ENCODE data around the gene FAM83C. TPM values are rescaled to one million over a fixed set of nuclear protein-coding genes. Genes with fewer than 3 reads are reported as not detected.
A peak's percentile ranks its signal among the peaks of the same experiment; 100 is the strongest.

Gene FAM83C
- total RNA-seq, 1 experiment from 2014 or later = not detected

DNA sequence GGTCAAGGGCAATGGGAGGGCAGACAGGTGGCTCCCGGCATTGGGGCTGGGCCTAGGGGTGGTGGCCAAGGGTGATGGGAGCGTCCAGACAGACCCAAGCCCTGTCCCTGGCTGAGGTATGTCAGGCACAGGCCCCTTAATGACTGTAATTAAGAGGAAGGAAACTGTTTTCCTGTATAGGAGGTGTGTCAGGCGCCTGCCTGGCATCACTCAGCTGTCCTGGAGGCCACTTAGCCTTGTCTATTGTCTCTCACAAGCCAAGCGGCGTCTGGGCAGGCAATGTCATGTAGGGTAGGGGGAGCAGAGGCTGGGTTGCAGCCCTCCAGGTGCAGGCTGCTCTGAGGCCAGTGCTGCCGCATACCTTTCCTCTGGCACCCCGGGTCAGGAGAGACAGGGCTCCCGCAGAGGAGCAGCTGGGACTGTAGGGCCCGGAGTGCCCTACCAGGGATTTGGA is 3.9 kb upstream of the FAM83C start:
- ChIA-PET CTCF (interaction anchor here (1.0 to 4.6 kb wide), 4 partner anchors 11 to 200 kb away, joined by 3 to 25 read pairs (median 7); no protein-coding TSS in a partner anchor), POLR2A (no interaction called here)
- no peak for TF ChIP-seq JUN (CRISPR knock-in tag; IDR thresholded peaks at IDR 0.05)
- no peak for TF ChIP-seq NFYB (CRISPR knock-in tag; conservative IDR thresholded peaks at IDR 0.05; ENCODE audit: low read depth)
- TF ChIP-seq, protein P1, sequence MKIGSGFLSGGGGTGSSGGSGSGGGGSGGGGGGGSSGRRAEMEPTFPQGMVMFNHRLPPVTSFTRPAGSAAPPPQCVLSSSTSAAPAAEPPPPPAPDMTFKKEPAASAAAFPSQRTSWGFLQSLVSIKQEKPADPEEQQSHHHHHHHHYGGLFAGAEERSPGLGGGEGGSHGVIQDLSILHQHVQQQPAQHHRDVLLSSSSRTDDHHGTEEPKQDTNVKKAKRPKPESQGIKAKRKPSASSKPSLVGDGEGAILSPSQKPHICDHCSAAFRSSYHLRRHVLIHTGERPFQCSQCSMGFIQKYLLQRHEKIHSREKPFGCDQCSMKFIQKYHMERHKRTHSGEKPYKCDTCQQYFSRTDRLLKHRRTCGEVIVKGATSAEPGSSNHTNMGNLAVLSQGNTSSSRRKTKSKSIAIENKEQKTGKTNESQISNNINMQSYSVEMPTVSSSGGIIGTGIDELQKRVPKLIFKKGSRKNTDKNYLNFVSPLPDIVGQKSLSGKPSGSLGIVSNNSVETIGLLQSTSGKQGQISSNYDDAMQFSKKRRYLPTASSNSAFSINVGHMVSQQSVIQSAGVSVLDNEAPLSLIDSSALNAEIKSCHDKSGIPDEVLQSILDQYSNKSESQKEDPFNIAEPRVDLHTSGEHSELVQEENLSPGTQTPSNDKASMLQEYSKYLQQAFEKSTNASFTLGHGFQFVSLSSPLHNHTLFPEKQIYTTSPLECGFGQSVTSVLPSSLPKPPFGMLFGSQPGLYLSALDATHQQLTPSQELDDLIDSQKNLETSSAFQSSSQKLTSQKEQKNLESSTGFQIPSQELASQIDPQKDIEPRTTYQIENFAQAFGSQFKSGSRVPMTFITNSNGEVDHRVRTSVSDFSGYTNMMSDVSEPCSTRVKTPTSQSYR (CRISPR knock-in tag; IDR thresholded peaks at IDR 0.05) = no peak
- no peak for TF ChIP-seq NFATC4 (CRISPR knock-in tag; IDR thresholded peaks at IDR 0.05)
- TF ChIP-seq, protein P2, sequence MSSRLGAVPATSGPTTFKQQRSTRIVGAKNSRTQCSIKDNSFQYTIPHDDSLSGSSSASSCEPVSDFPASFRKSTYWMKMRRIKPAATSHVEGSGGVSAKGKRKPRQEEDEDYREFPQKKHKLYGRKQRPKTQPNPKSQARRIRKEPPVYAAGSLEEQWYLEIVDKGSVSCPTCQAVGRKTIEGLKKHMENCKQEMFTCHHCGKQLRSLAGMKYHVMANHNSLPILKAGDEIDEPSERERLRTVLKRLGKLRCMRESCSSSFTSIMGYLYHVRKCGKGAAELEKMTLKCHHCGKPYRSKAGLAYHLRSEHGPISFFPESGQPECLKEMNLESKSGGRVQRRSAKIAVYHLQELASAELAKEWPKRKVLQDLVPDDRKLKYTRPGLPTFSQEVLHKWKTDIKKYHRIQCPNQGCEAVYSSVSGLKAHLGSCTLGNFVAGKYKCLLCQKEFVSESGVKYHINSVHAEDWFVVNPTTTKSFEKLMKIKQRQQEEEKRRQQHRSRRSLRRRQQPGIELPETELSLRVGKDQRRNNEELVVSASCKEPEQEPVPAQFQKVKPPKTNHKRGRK (CRISPR knock-in tag; IDR thresholded peaks at IDR 0.05; ENCODE audit: borderline replicate concordance) = no peak
- peak; percentile 38 for ATAC-seq
- H3K36me3 Mint-ChIP-seq = no peaks in the 10 kb centered on the region
- H3K9me3 Mint-ChIP-seq = no peaks in the 10 kb centered on the region
- no peak for DNase-seq (ENCODE audit: low spot score)
- H3K27ac Mint-ChIP-seq = no peak overlapping the region
- H3K4me3 Mint-ChIP-seq = no peak overlapping the region
- peaks cover 5% of the 10 kb centered on the region; the same call in 1 of the 2 replicates for H3K4me1 Mint-ChIP-seq
- peaks cover 4% of the 10 kb centered on the region for H3K27me3 Mint-ChIP-seq (ENCODE audit: low read depth)

DNA sequence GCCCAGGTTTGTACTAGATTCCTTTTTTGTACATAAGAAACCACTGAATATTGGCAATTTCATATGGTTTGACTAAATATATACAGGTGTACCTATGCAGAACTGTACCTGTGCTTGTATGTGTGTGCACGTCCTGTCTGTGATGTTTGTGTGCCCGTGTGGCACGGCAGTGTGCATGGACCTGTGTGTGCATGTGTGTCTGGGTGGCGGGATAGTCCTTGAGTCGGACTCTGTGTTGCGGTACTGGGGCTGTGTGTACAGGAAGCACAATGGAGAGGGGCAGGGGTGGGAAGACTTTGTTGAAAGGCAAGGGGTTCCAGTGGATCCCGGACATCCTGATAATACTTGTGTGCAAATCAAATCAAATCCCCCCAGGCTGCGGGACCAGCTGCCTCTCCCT is 3.4 kb upstream of the FAM83C start:
- Mint-ChIP-seq H3K9me3 (no peaks in the 10 kb centered on the region), H3K27me3 (ENCODE audit: low read depth) (peaks cover 4% of the 10 kb centered on the region), H3K4me3 (no peak overlapping the region), H3K4me1 (peaks cover 5% of the 10 kb centered on the region; the same call in 1 of the 2 replicates), H3K27ac (no peak overlapping the region), H3K36me3 (no peaks in the 10 kb centered on the region)
- DNase-seq (ENCODE audit: low spot score) (no peak), ATAC-seq (no peak)
- ChIA-PET CTCF (interaction anchor here (2.0 kb wide), 2 partner anchors 8 to 11 kb away, joined by 11 read pairs; no protein-coding TSS in a partner anchor), POLR2A (no interaction called here)
- no peak for TF ChIP-seq ZNF671 (CRISPR knock-in tag; IDR thresholded peaks at IDR 0.05)
- TF ChIP-seq FOXJ3 (CRISPR knock-in tag; IDR thresholded peaks at IDR 0.05; ENCODE audit: borderline replicate concordance) = no peak
- TF ChIP-seq, protein P3, sequence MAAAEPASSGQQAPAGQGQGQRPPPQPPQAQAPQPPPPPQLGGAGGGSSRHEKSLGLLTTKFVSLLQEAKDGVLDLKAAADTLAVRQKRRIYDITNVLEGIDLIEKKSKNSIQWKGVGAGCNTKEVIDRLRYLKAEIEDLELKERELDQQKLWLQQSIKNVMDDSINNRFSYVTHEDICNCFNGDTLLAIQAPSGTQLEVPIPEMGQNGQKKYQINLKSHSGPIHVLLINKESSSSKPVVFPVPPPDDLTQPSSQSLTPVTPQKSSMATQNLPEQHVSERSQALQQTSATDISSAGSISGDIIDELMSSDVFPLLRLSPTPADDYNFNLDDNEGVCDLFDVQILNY (CRISPR knock-in tag; IDR thresholded peaks at IDR 0.05) = no peak
- TF ChIP-seq, protein P4, sequence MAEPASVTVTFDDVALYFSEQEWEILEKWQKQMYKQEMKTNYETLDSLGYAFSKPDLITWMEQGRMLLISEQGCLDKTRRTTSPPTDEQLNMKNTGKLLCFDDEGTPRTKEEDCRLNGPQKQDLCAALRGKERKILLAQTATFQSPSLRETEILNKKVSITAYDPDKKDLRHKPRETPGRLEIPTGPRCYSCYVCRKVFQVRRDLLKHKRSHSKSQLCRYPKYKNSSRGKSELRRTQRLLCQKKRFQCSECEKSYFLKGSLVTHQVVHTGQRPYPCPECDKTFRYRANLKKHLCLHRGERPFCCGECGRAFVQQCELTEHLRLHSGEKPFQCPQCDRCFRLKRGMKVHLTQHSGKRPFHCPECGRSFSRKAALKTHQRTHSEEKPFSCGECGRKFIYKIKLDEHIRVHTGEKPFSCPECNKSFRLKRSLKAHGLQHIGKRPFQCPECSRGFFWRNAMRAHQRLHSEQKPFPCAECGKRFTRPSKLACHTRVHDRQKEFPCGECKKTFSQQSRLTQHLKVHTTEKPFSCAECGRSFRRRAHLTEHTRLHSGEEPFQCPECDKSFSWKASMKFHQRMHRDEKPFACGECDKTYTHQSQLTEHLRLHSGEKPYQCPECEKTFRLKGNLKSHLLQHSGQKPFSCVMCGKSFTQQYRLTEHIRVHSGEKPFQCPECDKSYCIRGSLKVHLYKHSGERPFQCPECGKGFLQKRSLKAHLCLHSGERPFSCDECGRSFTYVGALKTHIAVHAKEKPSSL (CRISPR knock-in tag; conservative IDR thresholded peaks at IDR 0.05) = no peak
- no peak for TF ChIP-seq NR2C2 (CRISPR knock-in tag; IDR thresholded peaks at IDR 0.05)
- TF ChIP-seq, protein P5, sequence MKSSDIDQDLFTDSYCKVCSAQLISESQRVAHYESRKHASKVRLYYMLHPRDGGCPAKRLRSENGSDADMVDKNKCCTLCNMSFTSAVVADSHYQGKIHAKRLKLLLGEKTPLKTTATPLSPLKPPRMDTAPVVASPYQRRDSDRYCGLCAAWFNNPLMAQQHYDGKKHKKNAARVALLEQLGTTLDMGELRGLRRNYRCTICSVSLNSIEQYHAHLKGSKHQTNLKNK (CRISPR knock-in tag; IDR thresholded peaks at IDR 0.05) = no peak
- TF ChIP-seq NFE2L1 (CRISPR knock-in tag; IDR thresholded peaks at IDR 0.05) = no peak
- no peak for TF ChIP-seq TEAD1 (CRISPR knock-in tag; IDR thresholded peaks at IDR 0.05)

DNA sequence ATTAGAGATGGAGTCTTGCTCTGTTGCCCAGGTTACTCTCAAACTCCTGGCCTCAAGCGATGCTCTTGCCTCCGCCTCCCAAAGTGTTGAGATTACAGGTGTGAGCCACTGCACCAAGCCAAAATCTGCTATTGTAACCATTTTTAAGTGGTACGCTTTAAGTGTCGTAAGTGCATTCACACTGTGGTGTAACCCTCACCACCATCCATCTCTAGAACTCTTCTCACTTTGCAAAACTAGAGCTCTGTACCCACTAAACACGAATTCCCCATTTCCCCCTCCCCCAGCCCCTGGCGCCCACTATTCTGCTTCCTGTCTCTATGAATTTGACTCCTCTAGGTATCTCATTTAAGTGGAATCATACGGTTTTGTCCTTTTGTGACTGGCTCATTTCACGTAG is 2.8 kb upstream of the FAM83C start:
- no peaks in the 10 kb centered on the region for H3K36me3 Mint-ChIP-seq
- CTCF ChIA-PET = interaction anchor here (2.0 kb wide), 1 partner anchor 9 kb away, joined by 11 read pairs; no protein-coding TSS in a partner anchor
- no peak for TF ChIP-seq NFYB (CRISPR knock-in tag; conservative IDR thresholded peaks at IDR 0.05; ENCODE audit: low read depth)
- no peak for ATAC-seq
- H3K9me3 Mint-ChIP-seq = no peaks in the 10 kb centered on the region
- H3K4me3 Mint-ChIP-seq = no peak overlapping the region
- no peak overlapping the region; the same call in 1 of the 2 replicates for H3K27ac Mint-ChIP-seq
- DNase-seq (ENCODE audit: low spot score) = no peak
- H3K4me1 Mint-ChIP-seq = peaks cover 5% of the 10 kb centered on the region; the same call in 1 of the 2 replicates
- POLR2A ChIA-PET = no interaction called here
- H3K27me3 Mint-ChIP-seq (ENCODE audit: low read depth) = peaks cover 4% of the 10 kb centered on the region
